SU-DHL-6 (cell line): Measurements from ENCODE around the gene KDM5B.
"Not testable (repeated sequence)": the region's sequence is repeated elsewhere in the genome, so short reads cannot be mapped to it uniquely, and the experiment has no call there.

Experiments
- H2AFZ ChIP-seq: fragments of 200-600 bp; sonication (generic); 2 replicates; pipeline ENCODE4 v1.6.1; 2014; ENCODE audit warnings: low read depth, mild to moderate bottlenecking, moderate library complexity, mixed read lengths, antibody characterized with exemption, low read length; ENCODE audit not compliant: severe bottlenecking
- H3F3A ChIP-seq: fragments of 200-600 bp; shearing (Covaris generic); 2 replicates; pipeline ENCODE4 v1.6.0; 2016; ENCODE audit warnings: antibody characterized with exemption, mild to moderate bottlenecking; ENCODE audit not compliant: insufficient read depth
- H3K27ac ChIP-seq: fragments of 200-600 bp; sonication (generic); 2 replicates; pipeline ENCODE4 v1.5.1; 2016; ENCODE audit warnings: low read depth, mild to moderate bottlenecking, low read length, moderate library complexity, mixed read lengths
- H3K27me3 ChIP-seq: fragments of 200-600 bp; sonication (generic), shearing (Covaris generic); 2 replicates; pipeline ENCODE4 v1.6.0; 2014; ENCODE audit warnings: mild to moderate bottlenecking, low read length
- H3K36me3 ChIP-seq: fragments of 200-600 bp; sonication (generic); 2 replicates; pipeline ENCODE4 v1.6.1; 2014; ENCODE audit warnings: mild to moderate bottlenecking, low read length, mixed read lengths
- H3K4me2 ChIP-seq: fragments of 300-600, 200-600 bp; shearing (Covaris generic), sonication (generic); 2 replicates; pipeline ENCODE4 v1.6.0; 2014; ENCODE audit warnings: low read length, low read depth, mild to moderate bottlenecking; ENCODE audit not compliant: poor library complexity, severe bottlenecking
- H3K4me3 ChIP-seq: fragments of 200-600 bp; sonication (generic); 2 replicates; pipeline ENCODE4 v1.5.1; 2014; ENCODE audit warnings: antibody characterized with exemption, low read length, mild to moderate bottlenecking, mixed read lengths; ENCODE audit not compliant: insufficient read depth, poor library complexity, severe bottlenecking
- H3K79me2 ChIP-seq: fragments of 200-600 bp; sonication (generic); 2 replicates; pipeline ENCODE4 v1.6.1; 2014; ENCODE audit warnings: mild to moderate bottlenecking, low read length, moderate library complexity; ENCODE audit not compliant: insufficient read depth
- H3K9ac ChIP-seq: fragments of 200-600 bp; sonication (generic); 2 replicates; pipeline ENCODE4 v1.7.0; 2014; ENCODE audit warnings: mild to moderate bottlenecking, low read length
- H3K9me2 ChIP-seq: fragments of 200-600 bp; sonication (generic); replicated peaks from 2 replicates; pipeline ENCODE4 v1.6.1; 2014; ENCODE audit warnings: low read length; ENCODE audit not compliant: insufficient read depth
- H3K9me3 ChIP-seq: fragments of 200-600 bp; sonication (generic); 2 replicates; pipeline ENCODE4 v1.6.1; 2014; ENCODE audit warnings: low read length, mixed read lengths; ENCODE audit not compliant: insufficient read depth
- H4K20me1 ChIP-seq: fragments of 200-600 bp; sonication (generic); 2 replicates; pipeline ENCODE4 v1.6.1; 2014; ENCODE audit warnings: low read depth, mild to moderate bottlenecking, antibody characterized with exemption, low read length, moderate library complexity, mixed read lengths
- EZH2phosphoT487 ChIP-seq: fragments of 200-600 bp; sonication (generic), shearing (Covaris generic); conservative IDR thresholded peaks from 2 replicates; pipeline ENCODE4 v1.6.1; 2018; ENCODE audit warnings: mild to moderate bottlenecking, antibody characterized with exemption, low read length, moderate library complexity, mixed read lengths
- TF ChIP-seq, protein P1 (sequence below): fragments of 200-600 bp; sonication (generic); IDR thresholded peaks from one replicate; pipeline ENCODE4 v1.5.1; 2017; ENCODE audit warnings: antibody characterized with exemption, mild to moderate bottlenecking, low read length, moderate library complexity; ENCODE audit not compliant: insufficient read depth, poor library complexity, severe bottlenecking

The KDM5B gene

DNA sequence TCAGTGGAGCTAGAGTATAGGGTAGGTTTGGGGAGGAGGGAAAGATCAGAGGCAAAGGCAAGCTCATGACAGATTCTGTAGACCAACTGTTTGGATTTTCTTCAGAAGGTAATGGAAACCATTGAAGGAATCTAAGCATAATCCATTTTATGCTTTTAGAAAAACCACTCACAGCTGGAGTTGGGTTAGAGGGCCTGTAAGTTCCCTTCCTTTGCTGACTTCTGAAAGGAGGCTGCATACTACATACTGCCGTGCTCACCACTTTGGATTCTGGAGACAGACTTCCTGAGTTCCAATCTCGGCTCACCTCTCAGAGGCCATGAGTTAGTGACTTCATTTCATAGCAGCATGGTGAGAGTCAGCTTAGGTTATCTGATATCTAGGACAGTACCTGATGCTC is 91.6 kb downstream of the KDM5B start:
- H3K27me3 ChIP-seq, result no peaks in the 10 kb centered on the region; the same call in 1 of the 2 replicates
- TF ChIP-seq, protein P1, sequence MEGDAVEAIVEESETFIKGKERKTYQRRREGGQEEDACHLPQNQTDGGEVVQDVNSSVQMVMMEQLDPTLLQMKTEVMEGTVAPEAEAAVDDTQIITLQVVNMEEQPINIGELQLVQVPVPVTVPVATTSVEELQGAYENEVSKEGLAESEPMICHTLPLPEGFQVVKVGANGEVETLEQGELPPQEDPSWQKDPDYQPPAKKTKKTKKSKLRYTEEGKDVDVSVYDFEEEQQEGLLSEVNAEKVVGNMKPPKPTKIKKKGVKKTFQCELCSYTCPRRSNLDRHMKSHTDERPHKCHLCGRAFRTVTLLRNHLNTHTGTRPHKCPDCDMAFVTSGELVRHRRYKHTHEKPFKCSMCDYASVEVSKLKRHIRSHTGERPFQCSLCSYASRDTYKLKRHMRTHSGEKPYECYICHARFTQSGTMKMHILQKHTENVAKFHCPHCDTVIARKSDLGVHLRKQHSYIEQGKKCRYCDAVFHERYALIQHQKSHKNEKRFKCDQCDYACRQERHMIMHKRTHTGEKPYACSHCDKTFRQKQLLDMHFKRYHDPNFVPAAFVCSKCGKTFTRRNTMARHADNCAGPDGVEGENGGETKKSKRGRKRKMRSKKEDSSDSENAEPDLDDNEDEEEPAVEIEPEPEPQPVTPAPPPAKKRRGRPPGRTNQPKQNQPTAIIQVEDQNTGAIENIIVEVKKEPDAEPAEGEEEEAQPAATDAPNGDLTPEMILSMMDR, result no peak
- TF ChIP-seq EZH2phosphoT487, result no peak
- no peaks in the 10 kb centered on the region for H3F3A ChIP-seq
- no peaks in the 10 kb centered on the region for H3K36me3 ChIP-seq
- H4K20me1 ChIP-seq, result no peaks in the 10 kb centered on the region
- no peak overlapping the region for H2AFZ ChIP-seq
- no peaks in the 10 kb centered on the region for H3K9me2 ChIP-seq
- H3K9ac ChIP-seq, result no peak overlapping the region
- H3K79me2 ChIP-seq, result no peaks in the 10 kb centered on the region
- H3K4me2 ChIP-seq, result no peak overlapping the region
- H3K4me3 ChIP-seq, result no peak overlapping the region
- no peaks in the 10 kb centered on the region for H3K9me3 ChIP-seq
- H3K27ac ChIP-seq, result no peak overlapping the region

GRCh38 chr1:202714202-202714601 is 94.0 kb downstream of the KDM5B start:
- not testable (repeated sequence) for H3K9ac ChIP-seq, H4K20me1 ChIP-seq, H3K4me2 ChIP-seq, H3K4me3 ChIP-seq, H3K9me3 ChIP-seq, H3K27me3 ChIP-seq, H2AFZ ChIP-seq, H3F3A ChIP-seq, H3K79me2 ChIP-seq, H3K27ac ChIP-seq, H3K9me2 ChIP-seq, H3K36me3 ChIP-seq

DNA sequence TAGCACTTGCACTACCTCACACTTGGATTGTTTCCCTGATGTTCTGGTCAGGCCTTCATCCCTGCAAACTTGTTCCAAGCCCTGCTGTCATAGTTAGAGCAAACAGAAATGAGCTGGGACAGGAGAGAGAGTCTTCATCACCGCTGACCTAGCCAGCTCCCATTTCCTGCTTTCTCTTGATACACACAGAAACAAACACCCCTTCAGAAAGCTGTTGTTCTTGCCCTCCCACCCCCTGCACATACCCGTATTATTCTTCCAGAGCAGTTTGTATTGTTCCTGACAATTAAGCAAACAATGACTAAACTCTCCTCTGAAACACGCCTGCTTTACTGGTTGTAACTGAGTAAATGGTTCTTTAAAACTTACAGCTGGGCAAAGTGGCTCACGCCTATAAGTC is 95.1 kb downstream of the KDM5B start:
- Histone ChIP-seq H3K4me3 (no peak overlapping the region), H2AFZ (no peak overlapping the region), H3K27me3 (no peaks in the 10 kb centered on the region; the same call in 1 of the 2 replicates), H3K4me2 (no peak overlapping the region), H3F3A (no peaks in the 10 kb centered on the region), H3K36me3 (no peaks in the 10 kb centered on the region), H3K9me3 (no peaks in the 10 kb centered on the region), H4K20me1 (no peaks in the 10 kb centered on the region), H3K27ac (no peak overlapping the region), H3K9me2 (no peaks in the 10 kb centered on the region), H3K79me2 (no peaks in the 10 kb centered on the region), H3K9ac (no peak overlapping the region)
- TF ChIP-seq EZH2phosphoT487, result no peak
- TF ChIP-seq, protein P1, result no peak

- Histone ChIP-seq H3K9ac (no peak overlapping the region), H3K4me3 (no peak overlapping the region), H4K20me1 (no peaks in the 10 kb centered on the region), H3K9me2 (no peaks in the 10 kb centered on the region), H3K4me2 (no peak overlapping the region), H3K79me2 (no peaks in the 10 kb centered on the region), H3K27ac (no peak overlapping the region), H3K36me3 (no peaks in the 10 kb centered on the region), H3F3A (no peaks in the 10 kb centered on the region), H2AFZ (no peak overlapping the region), H3K27me3 (no peaks in the 10 kb centered on the region; the same call in 1 of the 2 replicates), H3K9me3 (no peaks in the 10 kb centered on the region)
- no peak for TF ChIP-seq EZH2phosphoT487
- TF ChIP-seq, protein P1, result no peak
Observed at GRCh38 chr1:202711949-202712635, 96.1 kb downstream of the KDM5B start.
